ENCODE data around the gene FZD8. TPM values are rescaled to one million over a fixed set of nuclear protein-coding genes. Genes with fewer than 3 reads are reported as not detected.

The FZD8 gene
- total RNA-seq, 2 experiments from 2014 or later, result 0.18 to 0.35 TPM

DNA sequence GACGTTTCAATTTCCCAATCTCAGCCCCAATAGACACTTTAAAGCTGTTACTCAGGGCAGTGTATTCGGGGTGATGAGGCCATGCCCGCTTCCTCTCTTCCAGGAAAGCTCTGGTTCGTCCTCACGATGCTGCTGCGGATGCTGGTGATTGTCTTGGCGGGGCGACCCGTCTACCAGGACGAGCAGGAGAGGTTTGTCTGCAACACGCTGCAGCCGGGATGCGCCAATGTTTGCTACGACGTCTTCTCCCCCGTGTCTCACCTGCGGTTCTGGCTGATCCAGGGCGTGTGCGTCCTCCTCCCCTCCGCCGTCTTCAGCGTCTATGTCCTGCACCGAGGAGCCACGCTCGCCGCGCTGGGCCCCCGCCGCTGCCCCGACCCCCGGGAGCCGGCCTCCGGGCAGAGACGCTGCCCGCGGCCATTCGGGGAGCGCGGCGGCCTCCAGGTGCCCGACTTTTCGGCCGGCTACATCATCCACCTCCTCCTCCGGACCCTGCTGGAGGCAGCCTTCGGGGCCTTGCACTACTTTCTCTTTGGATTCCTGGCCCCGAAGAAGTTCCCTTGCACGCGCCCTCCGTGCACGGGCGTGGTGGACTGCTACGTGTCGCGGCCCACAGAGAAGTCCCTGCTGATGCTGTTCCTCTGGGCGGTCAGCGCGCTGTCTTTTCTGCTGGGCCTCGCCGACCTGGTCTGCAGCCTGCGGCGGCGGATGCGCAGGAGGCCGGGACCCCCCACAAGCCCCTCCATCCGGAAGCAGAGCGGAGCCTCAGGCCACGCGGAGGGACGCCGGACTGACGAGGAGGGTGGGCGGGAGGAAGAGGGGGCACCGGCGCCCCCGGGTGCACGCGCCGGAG, 34.4 kb downstream of the FZD8 start:
- H3K4me3 Mint-ChIP-seq, result peak overlapping the region; percentile 57
- peak; percentile 43 for DNase-seq
- no peaks in the 10 kb centered on the region for H3K36me3 Mint-ChIP-seq
- peaks cover 2% of the 10 kb centered on the region for H3K9me3 Mint-ChIP-seq (ENCODE audit: low read depth)
- H3K4me1 Mint-ChIP-seq, result peaks cover 6% of the 10 kb centered on the region
- peaks cover 45% of the 10 kb centered on the region for H3K27me3 Mint-ChIP-seq
- no peak overlapping the region for H3K27ac Mint-ChIP-seq
- ATAC-seq, result peak; percentile 30
- CTCF ChIA-PET, result interaction anchor here (1.3 kb wide), 1 partner anchor 8 kb away, joined by 3 read pairs; no protein-coding TSS in a partner anchor

DNA sequence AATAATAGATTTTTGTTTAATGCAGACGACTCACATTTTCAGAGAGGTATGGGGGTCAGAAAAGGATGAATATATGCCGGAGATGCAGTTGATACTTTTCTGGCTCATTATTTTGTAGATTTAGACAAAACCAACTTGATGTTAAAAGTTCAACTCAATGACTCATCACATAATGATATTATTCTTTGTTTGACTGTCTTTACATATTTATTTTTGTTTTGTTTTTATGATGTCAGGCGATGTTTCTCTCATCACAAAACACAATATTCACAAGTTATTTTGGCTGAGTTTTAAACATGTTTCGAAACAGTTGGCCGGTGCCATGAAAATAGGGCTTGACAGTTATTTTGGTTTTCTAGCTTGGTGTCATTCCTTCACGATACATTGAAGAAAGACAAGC, 35.7 kb downstream of the FZD8 start:
- CTCF ChIA-PET, result interaction anchor here (1.3 kb wide), 1 partner anchor 9 kb away, joined by 3 read pairs; no protein-coding TSS in a partner anchor
- peaks cover 43% of the 10 kb centered on the region for H3K27me3 Mint-ChIP-seq

DNA sequence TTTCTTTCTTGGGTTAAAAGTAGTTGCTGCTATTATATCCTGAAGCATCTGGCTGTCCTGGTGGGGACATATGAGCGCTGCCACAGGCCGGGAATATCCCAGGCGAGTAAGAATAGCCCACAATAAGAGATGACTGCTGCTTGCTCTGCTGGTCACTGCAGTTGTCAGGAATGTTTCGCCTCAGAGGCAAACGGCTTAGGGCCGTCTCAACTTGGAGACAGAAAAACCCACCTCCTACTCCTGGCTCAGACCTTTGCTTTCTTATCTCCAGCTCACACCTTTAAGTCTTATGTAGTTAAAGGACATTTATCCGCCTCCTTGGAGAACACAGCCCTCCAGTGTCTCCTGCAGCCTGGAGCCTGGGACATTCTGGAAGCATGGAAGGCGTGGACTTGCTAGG, 36.9 kb downstream of the FZD8 start, which contains the start of gene GJD4:
Gene GJD4 (plus strand): TSS at position 151 of the 400 bp plus-strand sequence. CDS start 227 bp downstream, at position 378.
- Mint-ChIP-seq H3K27ac (no peak within 1 kb of the TSS), H3K4me3 (no peak within 1 kb of the TSS), H3K27me3 (peaks cover 47% of the 10 kb centered on the region), H3K36me3 (no peaks in the 10 kb centered on the region), H3K4me1 (peaks cover 6% of the 10 kb centered on the region), H3K9me3 (ENCODE audit: low read depth) (no peaks in the 10 kb centered on the region)
- CTCF ChIA-PET, result no interaction called here
- ATAC-seq (no peak), DNase-seq (no peak)

More for the DNA sequence above, 35.7 kb downstream of the FZD8 start:
- DNase-seq (no peak), ATAC-seq (no peak)
- peaks cover 2% of the 10 kb centered on the region for H3K9me3 Mint-ChIP-seq (ENCODE audit: low read depth)
- H3K4me1 Mint-ChIP-seq, result peaks cover 6% of the 10 kb centered on the region
- H3K27ac Mint-ChIP-seq, result no peak overlapping the region
- no peak overlapping the region for H3K4me3 Mint-ChIP-seq
- H3K36me3 Mint-ChIP-seq, result no peaks in the 10 kb centered on the region

DNA sequence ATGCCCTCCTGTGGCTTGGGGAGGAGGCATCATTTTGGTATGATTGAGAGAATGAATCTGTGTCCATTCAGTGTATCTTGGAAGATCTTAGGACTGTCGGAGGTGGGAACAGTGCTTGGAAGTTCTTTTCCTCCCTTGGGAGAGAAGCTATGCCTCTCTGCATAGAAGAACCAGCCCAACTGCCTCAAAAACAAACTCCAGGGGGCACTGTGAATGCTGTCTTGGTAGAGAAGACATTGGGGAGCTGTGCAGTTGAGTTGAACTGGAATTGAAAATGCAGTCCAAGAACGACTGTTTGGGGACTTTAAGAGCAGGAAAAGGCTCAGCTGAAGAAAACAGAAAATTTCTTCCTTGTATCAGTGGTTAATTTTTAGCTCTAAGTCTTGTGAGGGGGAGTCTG, 41.9 kb downstream of the FZD8 start:
- H3K9me3 Mint-ChIP-seq (ENCODE audit: low read depth), result no peaks in the 10 kb centered on the region
- no peak for DNase-seq
- CTCF ChIA-PET, result no interaction called here
- no peak overlapping the region for H3K4me3 Mint-ChIP-seq
- no peak overlapping the region for H3K27ac Mint-ChIP-seq
- ATAC-seq, result no peak
- no peaks in the 10 kb centered on the region for H3K36me3 Mint-ChIP-seq
- H3K27me3 Mint-ChIP-seq, result peaks cover 19% of the 10 kb centered on the region
- H3K4me1 Mint-ChIP-seq, result no peaks in the 10 kb centered on the region

DNA sequence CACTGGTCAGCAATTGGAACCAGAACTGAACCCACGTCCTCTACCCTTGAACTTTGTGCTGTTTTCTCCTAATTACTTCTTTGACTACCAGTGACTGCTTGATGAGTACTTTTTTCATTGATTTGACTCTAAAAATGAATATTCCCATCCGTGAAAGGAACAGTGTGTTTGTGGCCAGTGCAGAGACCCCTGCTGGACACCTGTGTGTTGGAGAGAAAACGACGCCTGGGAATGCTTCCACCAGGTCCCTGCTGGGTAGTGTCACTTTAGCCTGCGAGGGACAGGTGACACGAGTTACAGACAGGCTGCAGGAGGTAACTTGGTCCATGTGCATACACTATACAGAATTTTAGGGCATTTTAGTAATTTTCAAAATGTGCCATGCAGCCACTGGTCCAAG, 43.7 kb downstream of the FZD8 start:
- no peak for ATAC-seq
- Mint-ChIP-seq H3K4me3 (no peak overlapping the region), H3K27me3 (peaks cover 13% of the 10 kb centered on the region)

DNA sequence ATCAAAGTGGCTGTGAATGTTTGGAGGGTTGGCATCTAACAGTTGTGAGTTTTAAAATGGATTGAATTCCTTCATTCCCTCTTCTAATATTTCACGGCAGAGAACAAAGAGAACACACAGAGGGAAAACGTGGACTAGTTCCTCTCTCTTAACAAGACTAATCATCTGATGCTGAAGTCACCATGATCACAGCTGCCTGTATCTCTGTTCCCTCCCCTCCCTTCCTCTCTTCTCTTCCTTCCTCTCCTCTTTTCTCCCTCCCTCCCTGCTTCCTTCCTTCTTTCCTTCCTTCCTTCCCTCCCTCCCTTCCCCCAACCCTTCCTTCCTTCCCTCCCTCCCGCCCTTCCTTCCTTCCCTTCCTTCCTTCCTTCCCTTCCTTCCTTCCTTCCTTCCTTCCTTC, 47.0 kb downstream of the FZD8 start:
- no peaks in the 10 kb centered on the region for H3K4me1 Mint-ChIP-seq
- DNase-seq, result no peak
- CTCF ChIA-PET, result interaction anchor here (1.4 kb wide), 1 partner anchor 15 kb away, joined by 3 read pairs; no protein-coding TSS in a partner anchor
- H3K27me3 Mint-ChIP-seq, result peaks cover 7% of the 10 kb centered on the region
- ATAC-seq, result no peak
- H3K36me3 Mint-ChIP-seq, result no peaks in the 10 kb centered on the region
- H3K27ac Mint-ChIP-seq, result no peak overlapping the region
- H3K4me3 Mint-ChIP-seq, result no peak overlapping the region
- H3K9me3 Mint-ChIP-seq (ENCODE audit: low read depth), result peaks cover 2% of the 10 kb centered on the region

More for the DNA sequence above, 43.7 kb downstream of the FZD8 start:
- CTCF ChIA-PET, result no interaction called here
- no peaks in the 10 kb centered on the region for H3K9me3 Mint-ChIP-seq (ENCODE audit: low read depth)
- H3K4me1 Mint-ChIP-seq, result no peaks in the 10 kb centered on the region
- H3K27ac Mint-ChIP-seq, result no peak overlapping the region
- DNase-seq, result no peak
- no peaks in the 10 kb centered on the region for H3K36me3 Mint-ChIP-seq

DNA sequence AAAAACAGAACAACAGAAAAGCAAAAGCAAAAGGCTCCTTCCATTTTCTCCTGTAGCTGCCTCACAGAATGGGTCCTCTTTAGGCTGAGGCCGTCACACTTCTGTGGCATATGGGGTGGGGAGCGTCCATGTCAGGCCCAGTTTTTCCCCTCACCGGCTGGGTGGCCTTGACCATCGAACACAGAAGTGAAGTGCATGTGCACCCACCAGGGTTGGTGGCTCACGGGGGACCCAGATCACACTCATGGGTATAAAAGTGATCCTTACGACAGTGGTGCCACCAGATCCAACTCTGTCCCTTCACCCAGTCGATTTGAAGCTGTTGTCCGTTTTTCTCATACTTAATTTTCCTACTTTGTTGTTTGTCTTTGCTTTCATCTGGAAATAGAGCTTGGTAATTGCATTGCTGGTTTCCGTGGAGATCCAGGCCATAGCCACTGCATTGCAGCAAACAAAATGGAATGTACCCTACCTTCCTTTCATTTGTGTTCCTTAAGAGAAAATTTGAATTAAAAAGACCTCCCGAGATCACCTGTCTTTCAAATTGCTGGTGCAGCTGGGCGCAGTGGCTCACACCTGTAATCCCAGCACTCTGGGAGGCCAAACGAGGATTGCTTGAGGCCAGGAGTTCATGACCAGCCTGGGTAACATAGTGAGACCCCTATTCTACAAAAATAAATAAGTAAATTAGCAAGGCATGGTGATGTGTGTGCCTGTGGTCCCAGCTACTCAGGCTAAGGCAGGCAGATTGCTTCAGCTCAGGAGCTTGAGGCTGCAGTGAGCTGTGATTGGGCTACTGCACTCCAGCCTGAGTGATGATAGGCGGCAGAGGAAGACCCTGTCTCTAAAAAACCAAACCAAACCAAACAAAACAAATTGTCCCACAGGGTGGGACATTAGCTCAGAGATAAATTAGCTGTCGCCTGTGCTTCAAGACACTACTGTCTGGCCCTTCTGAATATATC, 47.7 kb downstream of the FZD8 start:
- no peak overlapping the region for H3K27ac Mint-ChIP-seq
- no peak for DNase-seq
- H3K36me3 Mint-ChIP-seq, result no peaks in the 10 kb centered on the region
- H3K4me1 Mint-ChIP-seq, result no peaks in the 10 kb centered on the region
- H3K4me3 Mint-ChIP-seq, result no peak overlapping the region
- H3K27me3 Mint-ChIP-seq, result peaks cover 3% of the 10 kb centered on the region
- ATAC-seq, result no peak
- peaks cover 2% of the 10 kb centered on the region for H3K9me3 Mint-ChIP-seq (ENCODE audit: low read depth)
- CTCF ChIA-PET, result interaction anchor here (1.4 kb wide), 1 partner anchor 14 kb away, joined by 3 read pairs; no protein-coding TSS in a partner anchor

DNA sequence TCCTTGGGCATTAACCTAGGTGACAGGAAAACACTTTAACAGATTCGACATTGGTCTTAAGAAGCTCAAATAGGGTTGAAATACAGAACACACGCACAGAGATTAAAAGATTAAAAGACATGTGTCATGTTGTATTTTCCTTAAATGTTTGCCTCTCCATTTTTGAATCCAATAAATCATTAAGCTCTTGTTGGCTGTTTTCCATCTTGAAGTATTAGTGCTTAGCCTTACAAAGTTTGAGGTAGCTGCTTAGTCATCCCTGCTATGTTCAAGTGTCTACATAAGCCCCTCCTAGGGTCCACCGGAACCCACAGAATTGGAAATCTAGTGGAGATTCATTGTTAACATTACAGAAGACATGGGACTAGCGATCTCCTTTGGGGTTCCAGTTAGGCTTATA, 49.7 kb downstream of the FZD8 start:
- H3K9me3 Mint-ChIP-seq (ENCODE audit: low read depth), result peaks cover 2% of the 10 kb centered on the region
- no peak overlapping the region for H3K4me3 Mint-ChIP-seq
- H3K27me3 Mint-ChIP-seq, result peaks cover 5% of the 10 kb centered on the region
- ATAC-seq (no peak), DNase-seq (no peak)
- H3K36me3 Mint-ChIP-seq, result no peaks in the 10 kb centered on the region
- CTCF ChIA-PET, result no interaction called here
- H3K27ac Mint-ChIP-seq, result no peak overlapping the region
- H3K4me1 Mint-ChIP-seq, result no peaks in the 10 kb centered on the region

DNA sequence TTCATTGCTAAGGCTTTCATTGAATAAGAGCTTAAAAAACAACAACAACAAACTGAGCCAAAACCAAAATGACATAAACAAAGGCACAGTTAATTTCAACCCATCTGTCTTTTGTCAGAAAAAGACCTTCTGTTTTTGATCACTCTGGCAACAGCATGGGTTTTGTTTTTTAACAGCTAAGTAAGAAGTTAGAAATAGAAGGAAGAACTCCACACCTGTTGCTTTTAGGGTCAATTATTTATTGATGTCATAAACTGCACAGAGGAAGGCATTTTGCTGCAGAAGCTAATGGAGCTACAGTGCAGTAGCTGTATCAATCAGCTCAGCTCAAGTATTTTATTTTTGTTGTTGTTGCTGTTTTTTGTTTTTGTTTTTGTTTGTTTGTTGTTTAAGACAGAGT, 53.3 kb downstream of the FZD8 start:
- CTCF ChIA-PET, result no interaction called here
- Mint-ChIP-seq H3K4me1 (no peaks in the 10 kb centered on the region), H3K4me3 (no peak overlapping the region), H3K9me3 (ENCODE audit: low read depth) (peaks cover 2% of the 10 kb centered on the region), H3K27me3 (peaks cover 13% of the 10 kb centered on the region), H3K27ac (no peak overlapping the region), H3K36me3 (no peaks in the 10 kb centered on the region)
- no peak for DNase-seq
- no peak for ATAC-seq

Other genes starting within 250 kb of the FZD8 start
- not detected for gene GJD4, start 37.0 kb downstream of the FZD8 start, total RNA-seq

Data from activated CD8-positive, alpha-beta memory T cell treated with anti-CD3 and anti-CD28 coated beads, Interleukin-2, amount 10 ng/mL, durations not matched to agents 7 days and 5 days (primary cell).